Neural crest cell (in vitro differentiated cells): ENCODE results near the gene HYI. TPM values are rescaled to one million over a fixed set of nuclear protein-coding genes. Genes with fewer than 3 reads are reported as not detected.

Source experiments
- DNase-seq: peaks from one replicate; pipeline ENCODE4 v3.0.0; 2021; ENCODE audit warnings: low read depth, mixed read lengths, low spot score
- H3K27ac Mint-ChIP-seq: one replicate; pipeline ENCODE4 v1.8.0; 2021; ENCODE audit warnings: mild to moderate bottlenecking, mixed read lengths; ENCODE audit not compliant: unreplicated experiment
- H3K27me3 Mint-ChIP-seq: 2 replicates; pipeline ENCODE4 v1.8.0; 2021; ENCODE audit warnings: low read depth, mild to moderate bottlenecking, mixed read lengths
- H3K36me3 Mint-ChIP-seq: 2 replicates; pipeline ENCODE4 v1.8.0; 2021; ENCODE audit warnings: low read depth, mild to moderate bottlenecking, mixed read lengths
- H3K4me1 Mint-ChIP-seq: 2 replicates; pipeline ENCODE4 v1.8.0; 2021; ENCODE audit warnings: mixed read lengths
- H3K4me3 Mint-ChIP-seq: one replicate; pipeline ENCODE4 v1.8.0; 2021; ENCODE audit warnings: mild to moderate bottlenecking, mixed read lengths
- H3K9me3 Mint-ChIP-seq: 2 replicates; pipeline ENCODE4 v1.8.0; 2021; ENCODE audit warnings: mixed read lengths
- total RNA-seq: library from RNA; stranded (reverse); gene quantifications from 2 replicates; pipeline ENCODE4 v1.2.1, GENCODE V29; 2021
- TF ChIP-seq, protein P1 (sequence below): fragments of 200-600 bp; sonication (generic); conservative IDR thresholded peaks from 2 replicates; pipeline ENCODE4 v1.5.0; 2021; ENCODE audit warnings: antibody characterized with exemption, mild to moderate bottlenecking

HYI gene
- total RNA-seq, 1 donor from 2014 or later: 46.6 TPM

DNA sequence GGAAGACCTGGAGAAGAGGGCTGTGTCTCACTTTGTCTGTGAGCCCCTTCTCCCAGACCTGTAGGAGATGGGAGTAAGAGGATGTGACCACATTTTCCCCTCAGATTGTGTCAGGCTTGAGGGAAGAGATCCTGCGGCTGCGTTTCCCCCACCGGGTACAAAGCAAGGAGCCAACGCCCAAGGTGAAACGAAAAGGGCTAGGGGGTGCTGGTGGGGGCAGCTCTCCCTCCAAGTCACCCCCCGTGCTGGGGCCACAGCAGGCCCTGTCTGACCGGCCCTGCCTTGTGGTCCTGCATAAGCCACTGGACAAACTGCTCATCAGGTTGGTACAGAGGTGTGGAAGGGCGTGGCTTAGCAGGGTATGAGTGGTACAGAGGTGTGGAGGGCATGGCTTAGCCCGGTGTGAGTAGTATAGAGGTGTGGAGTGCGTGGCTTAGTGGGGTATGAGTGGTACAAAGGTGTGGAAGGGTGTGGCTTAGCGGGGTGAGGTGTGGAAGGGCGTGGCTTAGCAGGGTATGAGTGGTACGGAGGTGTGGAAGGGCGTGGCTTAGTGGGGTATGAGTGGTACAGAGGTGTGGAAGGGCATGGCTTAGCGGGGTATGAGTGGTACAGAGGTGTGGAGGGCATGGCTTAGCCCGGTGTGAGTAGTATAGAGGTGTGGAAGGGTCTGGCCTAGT is 30.6 kb downstream of the HYI start:
- H3K4me1 Mint-ChIP-seq: no peaks in the 10 kb centered on the region
- DNase-seq: no peak
- no peak overlapping the region for H3K4me3 Mint-ChIP-seq
- H3K27ac Mint-ChIP-seq: no peak overlapping the region
- TF ChIP-seq, protein P1, sequence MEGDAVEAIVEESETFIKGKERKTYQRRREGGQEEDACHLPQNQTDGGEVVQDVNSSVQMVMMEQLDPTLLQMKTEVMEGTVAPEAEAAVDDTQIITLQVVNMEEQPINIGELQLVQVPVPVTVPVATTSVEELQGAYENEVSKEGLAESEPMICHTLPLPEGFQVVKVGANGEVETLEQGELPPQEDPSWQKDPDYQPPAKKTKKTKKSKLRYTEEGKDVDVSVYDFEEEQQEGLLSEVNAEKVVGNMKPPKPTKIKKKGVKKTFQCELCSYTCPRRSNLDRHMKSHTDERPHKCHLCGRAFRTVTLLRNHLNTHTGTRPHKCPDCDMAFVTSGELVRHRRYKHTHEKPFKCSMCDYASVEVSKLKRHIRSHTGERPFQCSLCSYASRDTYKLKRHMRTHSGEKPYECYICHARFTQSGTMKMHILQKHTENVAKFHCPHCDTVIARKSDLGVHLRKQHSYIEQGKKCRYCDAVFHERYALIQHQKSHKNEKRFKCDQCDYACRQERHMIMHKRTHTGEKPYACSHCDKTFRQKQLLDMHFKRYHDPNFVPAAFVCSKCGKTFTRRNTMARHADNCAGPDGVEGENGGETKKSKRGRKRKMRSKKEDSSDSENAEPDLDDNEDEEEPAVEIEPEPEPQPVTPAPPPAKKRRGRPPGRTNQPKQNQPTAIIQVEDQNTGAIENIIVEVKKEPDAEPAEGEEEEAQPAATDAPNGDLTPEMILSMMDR: no peak
- no peaks in the 10 kb centered on the region for H3K27me3 Mint-ChIP-seq
- no peaks in the 10 kb centered on the region for H3K9me3 Mint-ChIP-seq
- H3K36me3 Mint-ChIP-seq: peaks cover 6% of the 10 kb centered on the region

DNA sequence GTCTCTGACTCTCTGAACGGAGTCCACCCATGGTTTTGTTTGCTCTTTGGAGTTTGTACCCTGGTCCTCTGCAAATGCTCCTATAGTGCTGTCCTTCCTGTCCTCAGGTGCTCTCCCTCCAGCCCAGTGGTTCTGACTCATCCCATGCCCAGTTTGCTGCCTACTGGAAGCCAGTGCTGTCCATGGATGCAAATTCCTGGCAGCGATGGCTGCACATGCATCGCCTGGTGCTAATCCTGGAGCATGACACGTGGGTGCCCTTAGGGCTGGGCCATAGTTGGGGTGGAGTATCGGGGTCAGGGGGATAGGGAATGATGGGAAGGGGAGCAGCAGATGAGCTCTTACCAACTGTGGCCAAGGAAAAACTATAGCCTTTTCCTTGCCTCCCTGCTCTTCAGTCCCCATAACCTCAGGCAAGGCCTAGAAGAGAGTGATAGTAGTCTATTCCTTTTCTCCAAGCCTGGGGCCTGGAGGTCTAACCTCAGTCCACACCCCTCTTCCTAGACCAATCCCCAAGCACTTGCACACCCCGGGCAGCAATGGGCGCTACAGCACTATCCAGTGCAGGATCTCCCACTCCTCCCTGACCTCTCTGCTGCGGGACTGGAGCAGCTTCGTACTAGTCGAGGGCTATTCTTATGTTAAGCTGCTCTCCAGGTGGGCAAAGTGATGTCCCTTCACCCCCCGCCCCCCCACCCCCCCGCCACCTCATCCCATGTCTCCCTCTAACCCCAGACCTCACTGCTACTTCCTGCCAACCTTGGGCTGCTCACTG is 31.6 kb downstream of the HYI start:
- H3K4me1 Mint-ChIP-seq: no peaks in the 10 kb centered on the region
- H3K27ac Mint-ChIP-seq: no peak overlapping the region

DNA sequence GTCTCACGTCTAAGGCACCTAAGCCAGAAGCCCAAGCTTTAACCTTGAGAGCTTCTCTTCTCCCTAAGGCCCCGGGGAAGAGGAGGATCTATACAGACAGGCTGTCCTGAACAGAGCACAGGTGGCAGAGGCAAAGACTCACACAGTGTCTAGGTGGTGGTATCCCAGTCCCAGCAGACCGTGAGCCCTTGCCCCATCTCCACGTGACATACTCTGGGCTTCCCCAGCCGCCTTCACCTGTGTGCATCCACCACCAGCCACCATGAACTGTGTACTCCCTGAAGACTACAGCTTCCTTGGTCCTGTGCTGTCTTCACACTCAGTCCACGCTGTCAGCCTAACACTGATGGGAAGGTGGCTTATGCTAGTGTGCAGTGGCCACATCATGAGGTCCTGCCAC is 32.3 kb downstream of the HYI start:
- no peaks in the 10 kb centered on the region for H3K4me1 Mint-ChIP-seq

More for the DNA sequence above, 31.6 kb downstream of the HYI start:
- peaks cover 6% of the 10 kb centered on the region for H3K36me3 Mint-ChIP-seq
- no peaks in the 10 kb centered on the region for H3K9me3 Mint-ChIP-seq
- no peaks in the 10 kb centered on the region for H3K27me3 Mint-ChIP-seq
- no peak overlapping the region for H3K4me3 Mint-ChIP-seq
- TF ChIP-seq, protein P1: no peak
- no peak for DNase-seq

DNA sequence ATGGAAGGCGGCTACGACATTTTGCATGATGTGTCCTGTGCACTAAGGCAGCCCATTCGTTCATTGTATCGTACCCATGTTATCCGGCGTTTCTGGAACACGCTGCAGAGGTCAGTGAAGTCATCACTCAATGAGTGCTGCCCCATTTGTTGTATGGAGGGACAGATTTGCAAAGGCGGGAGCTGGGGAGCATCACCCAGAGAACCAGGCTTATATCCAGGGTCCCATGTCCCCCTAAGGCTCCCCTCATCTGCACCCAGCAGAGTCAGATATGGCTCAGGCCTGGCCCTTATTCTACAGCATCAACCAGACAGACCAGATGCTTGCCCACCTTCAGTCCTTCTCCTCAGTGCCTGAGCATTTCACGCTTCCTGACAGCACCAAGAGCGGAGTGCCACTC is 32.9 kb downstream of the HYI start:
- TF ChIP-seq, protein P1: no peak

More for the DNA sequence above, 32.3 kb downstream of the HYI start:
- TF ChIP-seq, protein P1: no peak
- no peak for DNase-seq
- H3K27ac Mint-ChIP-seq: no peak overlapping the region
- no peaks in the 10 kb centered on the region for H3K9me3 Mint-ChIP-seq
- H3K36me3 Mint-ChIP-seq: peaks cover 3% of the 10 kb centered on the region
- H3K27me3 Mint-ChIP-seq: no peaks in the 10 kb centered on the region
- no peak overlapping the region for H3K4me3 Mint-ChIP-seq

DNA sequence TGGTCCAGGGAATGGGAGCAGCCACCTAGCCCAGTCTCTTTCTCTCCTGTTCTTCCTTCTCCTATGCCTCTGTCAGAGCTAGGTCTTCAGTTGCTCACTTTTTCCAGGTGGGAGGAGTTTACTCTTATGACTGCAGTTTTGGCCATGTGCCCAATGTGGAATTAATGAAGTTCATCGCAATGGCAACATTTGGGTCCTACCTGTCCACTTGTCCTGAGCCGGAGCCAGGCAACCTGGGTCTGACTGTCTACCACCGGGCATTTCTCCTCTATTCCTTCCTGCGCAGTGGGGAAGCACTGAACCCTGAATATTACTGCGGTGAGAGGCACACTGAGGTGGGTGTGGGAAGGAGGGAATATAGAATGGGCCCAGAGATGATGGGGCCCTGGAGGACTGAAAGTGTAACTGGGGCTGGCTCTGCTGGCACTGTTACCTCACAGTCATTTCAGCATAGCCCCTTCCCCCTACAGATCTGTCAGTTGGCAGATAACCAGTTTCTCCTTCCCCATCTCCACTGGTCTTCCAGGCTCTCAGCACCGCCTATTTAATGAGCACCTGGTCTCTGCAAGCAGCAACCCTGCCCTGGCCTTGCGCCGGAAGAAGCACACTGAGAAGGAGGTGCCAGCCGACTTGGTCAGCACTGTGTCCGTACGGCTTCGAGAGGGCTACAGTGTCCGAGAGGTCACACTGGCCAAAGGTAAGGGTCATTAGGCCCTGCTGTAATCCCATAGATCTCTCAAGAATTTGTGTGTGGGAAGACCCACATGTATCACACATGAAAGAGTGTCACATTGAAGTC is 33.9 kb downstream of the HYI start:
- Mint-ChIP-seq H3K27me3 (no peaks in the 10 kb centered on the region), H3K4me1 (no peaks in the 10 kb centered on the region), H3K4me3 (no peak overlapping the region), H3K27ac (no peak overlapping the region), H3K9me3 (no peaks in the 10 kb centered on the region), H3K36me3 (peaks cover 3% of the 10 kb centered on the region)
- TF ChIP-seq, protein P1: no peak
- DNase-seq: no peak

More for the DNA sequence above, 32.9 kb downstream of the HYI start:
- Mint-ChIP-seq H3K4me3 (no peak overlapping the region), H3K27me3 (no peaks in the 10 kb centered on the region), H3K4me1 (no peaks in the 10 kb centered on the region), H3K36me3 (peaks cover 3% of the 10 kb centered on the region), H3K27ac (no peak overlapping the region), H3K9me3 (no peaks in the 10 kb centered on the region)
- DNase-seq: no peak
